ENCODE results near the gene CLEC18A. TPM values are rescaled to one million over a fixed set of nuclear protein-coding genes. Genes with fewer than 3 reads are reported as not detected.
A peak's percentile ranks its signal among the peaks of the same experiment; 100 is the strongest.
"Not testable (repeated sequence)": the region's sequence is repeated elsewhere in the genome, so short reads cannot be mapped to it uniquely, and the experiment has no call there.

CLEC18A gene
- total and polyA plus RNA-seq, 4 experiments from 2014 or later = 0.37 to 7.5 (median 7.2) TPM; not detected in 1

GRCh38 chr16:69969657-69970056 is 18.5 kb downstream of the CLEC18A start:
- H3K4me3 Mint-ChIP-seq; H3K9me3 ChIP-seq (ENCODE audit: control insufficient read depth in 1 of 2, low read length in 2 of 2); POLR2A ChIA-PET (ENCODE audit: partially characterized antibody); H3K36me3 ChIP-seq (ENCODE audit: insufficient read depth, low read length); H3K4me3 ChIP-seq (ENCODE audit: low read length in 2 of 2); H3K4me1 Mint-ChIP-seq; H3K9me3 Mint-ChIP-seq; intact Hi-C loops (cut with micrococcal nuclease); H3K4me1 ChIP-seq (ENCODE audit: insufficient read depth, low read length); DNase-seq; H3K27ac Mint-ChIP-seq; H3K27ac ChIP-seq (ENCODE audit: low read depth, low read length); H3K27me3 ChIP-seq (ENCODE audit: insufficient read depth, low read length); H3K27me3 Mint-ChIP-seq; H3K36me3 Mint-ChIP-seq: not testable (repeated sequence)
- CTCF ChIA-PET (ENCODE audit: partially characterized antibody) = interaction anchor here (1.3 kb wide), 1 partner anchor 39 kb away, joined by 3 read pairs; no protein-coding TSS in a partner anchor

- DNase-seq; H3K36me3 Mint-ChIP-seq; H3K4me3 Mint-ChIP-seq; H3K9me3 ChIP-seq (ENCODE audit: control insufficient read depth in 1 of 2, low read length in 2 of 2); POLR2A ChIA-PET (ENCODE audit: partially characterized antibody); CTCF ChIA-PET (ENCODE audit: partially characterized antibody); intact Hi-C loops (cut with micrococcal nuclease); H3K9me3 Mint-ChIP-seq; H3K4me3 ChIP-seq (ENCODE audit: low read length in 2 of 2); H3K27me3 Mint-ChIP-seq; H3K36me3 ChIP-seq (ENCODE audit: insufficient read depth, low read length); H3K4me1 Mint-ChIP-seq; H3K4me1 ChIP-seq (ENCODE audit: insufficient read depth, low read length); H3K27me3 ChIP-seq (ENCODE audit: insufficient read depth, low read length); H3K27ac ChIP-seq (ENCODE audit: low read depth, low read length): not testable (repeated sequence)
- H3K27ac Mint-ChIP-seq = peak overlapping the region in 1 of 7 donors; percentile 17
Measured at GRCh38 chr16:69972120-69972519, 21.0 kb downstream of the CLEC18A start.

GRCh38 chr16:69972935-69973334 is 21.8 kb downstream of the CLEC18A start:
- H3K27ac Mint-ChIP-seq; H3K9me3 ChIP-seq (ENCODE audit: control insufficient read depth in 1 of 2, low read length in 2 of 2); DNase-seq; H3K27me3 ChIP-seq (ENCODE audit: insufficient read depth, low read length); H3K27me3 Mint-ChIP-seq; H3K4me1 Mint-ChIP-seq; H3K9me3 Mint-ChIP-seq; CTCF ChIA-PET (ENCODE audit: partially characterized antibody); H3K36me3 ChIP-seq (ENCODE audit: insufficient read depth, low read length); H3K36me3 Mint-ChIP-seq; intact Hi-C loops (cut with micrococcal nuclease); H3K4me1 ChIP-seq (ENCODE audit: insufficient read depth, low read length); H3K27ac ChIP-seq (ENCODE audit: low read depth, low read length); H3K4me3 Mint-ChIP-seq; H3K4me3 ChIP-seq (ENCODE audit: low read length in 2 of 2); POLR2A ChIA-PET (ENCODE audit: partially characterized antibody): not testable (repeated sequence)

DNA sequence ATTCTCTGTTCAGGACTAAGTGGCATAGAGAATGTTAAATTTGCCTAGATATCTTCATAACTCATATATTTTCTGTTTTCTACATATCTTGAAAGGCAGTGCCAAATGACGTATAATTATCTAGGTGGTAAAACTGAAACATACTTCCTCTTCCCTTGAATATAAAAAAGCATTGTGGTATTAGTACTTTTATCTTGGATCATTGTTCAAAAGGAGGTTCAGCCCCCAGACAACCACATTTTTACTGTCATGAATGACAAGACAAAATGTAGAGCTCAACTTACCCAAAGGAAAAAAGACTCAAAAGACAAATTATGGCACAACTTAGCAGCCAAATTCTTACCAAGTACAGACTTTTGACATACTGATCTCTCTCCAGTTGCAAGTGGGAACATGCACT is 34.1 kb downstream of the CLEC18A start:
- H3K4me3 ChIP-seq (ENCODE audit: low read length in 2 of 2); H3K27me3 Mint-ChIP-seq; POLR2A ChIA-PET (ENCODE audit: partially characterized antibody); intact Hi-C loops (cut with micrococcal nuclease); H3K9me3 ChIP-seq (ENCODE audit: control insufficient read depth in 1 of 2, low read length in 2 of 2); H3K4me3 Mint-ChIP-seq; H3K4me1 Mint-ChIP-seq; H3K27ac ChIP-seq (ENCODE audit: low read depth, low read length); H3K27me3 ChIP-seq (ENCODE audit: insufficient read depth, low read length); H3K9me3 Mint-ChIP-seq; CTCF ChIA-PET (ENCODE audit: partially characterized antibody); H3K4me1 ChIP-seq (ENCODE audit: insufficient read depth, low read length); H3K36me3 Mint-ChIP-seq; H3K36me3 ChIP-seq (ENCODE audit: insufficient read depth, low read length): not testable (repeated sequence)
- peak overlapping the region in 2 of 7 donors; percentile 30 to 46 for H3K27ac Mint-ChIP-seq
- DNase-seq = peak in 1 of 5 donors; percentile 9

GRCh38 chr16:69997956-69998355 is 46.8 kb downstream of the CLEC18A start:
- H3K27me3 Mint-ChIP-seq; H3K27ac ChIP-seq (ENCODE audit: low read depth, low read length); H3K27me3 ChIP-seq (ENCODE audit: insufficient read depth, low read length); CTCF ChIA-PET (ENCODE audit: partially characterized antibody); DNase-seq; H3K4me1 Mint-ChIP-seq; H3K9me3 Mint-ChIP-seq; H3K4me3 ChIP-seq (ENCODE audit: low read length in 2 of 2); H3K4me3 Mint-ChIP-seq; H3K4me1 ChIP-seq (ENCODE audit: insufficient read depth, low read length); H3K9me3 ChIP-seq (ENCODE audit: control insufficient read depth in 1 of 2, low read length in 2 of 2); POLR2A ChIA-PET (ENCODE audit: partially characterized antibody); H3K36me3 ChIP-seq (ENCODE audit: insufficient read depth, low read length); intact Hi-C loops (cut with micrococcal nuclease): not testable (repeated sequence)
- Mint-ChIP-seq H3K27ac (peak overlapping the region in 1 of 7 donors; percentile 35), H3K36me3 (peaks cover 1 to 17% of the 10 kb centered on the region in 2 donors)

DNA sequence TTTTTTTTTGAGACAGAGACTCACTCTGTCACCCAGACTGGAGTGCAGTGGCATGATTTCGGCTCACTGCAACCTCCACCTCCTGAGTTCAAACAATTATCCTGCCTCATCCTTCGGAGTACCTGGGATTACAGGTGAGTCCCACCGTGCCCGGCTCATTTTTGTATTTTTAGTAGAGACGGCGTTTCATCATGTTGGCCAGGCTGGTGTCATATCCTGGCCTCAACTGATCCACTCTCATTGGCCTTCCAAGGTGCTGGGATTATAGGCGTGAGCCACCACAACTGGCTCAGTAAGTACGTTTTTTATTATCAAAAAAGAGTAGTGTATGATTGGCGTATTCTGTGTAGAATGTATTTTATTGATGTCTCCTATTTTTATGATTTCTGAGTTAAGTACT is 48.7 kb downstream of the CLEC18A start:
- H3K27ac Mint-ChIP-seq; intact Hi-C loops (cut with micrococcal nuclease); H3K4me1 Mint-ChIP-seq; H3K4me1 ChIP-seq (ENCODE audit: insufficient read depth, low read length); H3K9me3 Mint-ChIP-seq; H3K36me3 ChIP-seq (ENCODE audit: insufficient read depth, low read length); POLR2A ChIA-PET (ENCODE audit: partially characterized antibody); H3K4me3 ChIP-seq (ENCODE audit: low read length in 2 of 2); CTCF ChIA-PET (ENCODE audit: partially characterized antibody); H3K4me3 Mint-ChIP-seq; H3K27ac ChIP-seq (ENCODE audit: low read depth, low read length); H3K27me3 Mint-ChIP-seq; H3K27me3 ChIP-seq (ENCODE audit: insufficient read depth, low read length); H3K9me3 ChIP-seq (ENCODE audit: control insufficient read depth in 1 of 2, low read length in 2 of 2); DNase-seq: not testable (repeated sequence)
- H3K36me3 Mint-ChIP-seq = peaks cover 4 to 24% of the 10 kb centered on the region in 2 donors

GRCh38 chr16:70003511-70003910 is 52.4 kb downstream of the CLEC18A start:
- intact Hi-C loops (cut with micrococcal nuclease); H3K4me3 Mint-ChIP-seq; DNase-seq: not testable (repeated sequence)

DNA sequence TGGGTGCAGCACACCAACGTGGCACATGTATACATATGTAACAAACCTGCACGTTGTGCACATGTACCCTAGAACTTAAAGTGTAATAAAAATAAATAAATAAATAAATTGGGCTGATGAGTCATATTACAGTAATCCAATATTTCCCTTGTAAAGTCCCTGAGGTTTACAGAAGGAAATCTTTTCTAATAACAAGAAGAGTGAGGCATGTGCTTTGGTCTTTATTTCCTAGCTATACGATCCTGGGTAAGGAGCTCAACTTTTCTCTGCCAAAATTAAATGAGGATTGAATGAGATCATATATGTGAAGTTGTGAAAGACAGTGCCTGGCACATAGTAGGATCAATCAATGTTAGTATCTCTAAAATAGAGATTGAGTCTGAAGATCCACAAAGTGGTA is 57.5 kb downstream of the CLEC18A start:
- H3K27ac Mint-ChIP-seq; H3K4me1 Mint-ChIP-seq; intact Hi-C loops (cut with micrococcal nuclease); H3K9me3 Mint-ChIP-seq; H3K27me3 Mint-ChIP-seq; H3K4me1 ChIP-seq (ENCODE audit: insufficient read depth, low read length); H3K27ac ChIP-seq (ENCODE audit: low read depth, low read length); H3K36me3 ChIP-seq (ENCODE audit: insufficient read depth, low read length); DNase-seq; CTCF ChIA-PET (ENCODE audit: partially characterized antibody); H3K9me3 ChIP-seq (ENCODE audit: control insufficient read depth in 1 of 2, low read length in 2 of 2); H3K4me3 ChIP-seq (ENCODE audit: low read length in 2 of 2); H3K27me3 ChIP-seq (ENCODE audit: insufficient read depth, low read length); H3K4me3 Mint-ChIP-seq; POLR2A ChIA-PET (ENCODE audit: partially characterized antibody): not testable (repeated sequence)
- peaks cover 31 to 43% of the 10 kb centered on the region in 2 donors for H3K36me3 Mint-ChIP-seq

More at GRCh38 chr16:70003511-70003910, 52.4 kb downstream of the CLEC18A start:
- H3K27ac ChIP-seq (ENCODE audit: low read depth, low read length); POLR2A ChIA-PET (ENCODE audit: partially characterized antibody); H3K27me3 Mint-ChIP-seq; H3K9me3 ChIP-seq (ENCODE audit: control insufficient read depth in 1 of 2, low read length in 2 of 2); H3K4me1 ChIP-seq (ENCODE audit: insufficient read depth, low read length); H3K4me3 ChIP-seq (ENCODE audit: low read length in 2 of 2); H3K4me1 Mint-ChIP-seq; CTCF ChIA-PET (ENCODE audit: partially characterized antibody); H3K27me3 ChIP-seq (ENCODE audit: insufficient read depth, low read length); H3K36me3 ChIP-seq (ENCODE audit: insufficient read depth, low read length); H3K9me3 Mint-ChIP-seq: not testable (repeated sequence)
- Mint-ChIP-seq H3K36me3 (peaks cover 10 to 36% of the 10 kb centered on the region in 2 donors), H3K27ac (peak overlapping the region in 1 of 7 donors; percentile 79)
